Mucosa of rectum (tissue), 2 donors: ENCODE results near the gene KLHDC9.

ENCODE experiments used
- H3K27ac ChIP-seq, 2 donors: one replicate each; pipeline ENCODE4 v1.7.0; 2013; ENCODE audit warnings: inconsistent platforms in 2 of 2, low read depth in 2 of 2, low read length in 2 of 2
- H3K27me3 ChIP-seq, 2 donors: one replicate each; pipeline ENCODE4 v1.7.0; 2013; ENCODE audit warnings: low read length in 2 of 2; ENCODE audit not compliant: control insufficient read depth in 2 of 2, insufficient read depth in 2 of 2
- H3K36me3 ChIP-seq, 2 donors: one replicate each; pipeline ENCODE4 v1.7.0; 2013; ENCODE audit warnings: low read length in 2 of 2; ENCODE audit not compliant: control insufficient read depth in 2 of 2, insufficient read depth in 2 of 2
- H3K4me1 ChIP-seq, 2 donors: one replicate each; pipeline ENCODE4 v1.7.0; 2013; ENCODE audit warnings: low read length in 2 of 2, mild to moderate bottlenecking in 1 of 2; ENCODE audit not compliant: control insufficient read depth in 2 of 2, insufficient read depth in 2 of 2
- H3K4me3 ChIP-seq, 2 donors: one replicate each; pipeline ENCODE4 v1.7.0; 2013; ENCODE audit warnings: low read length in 2 of 2
- H3K9ac ChIP-seq, 2 donors: one replicate each; pipeline ENCODE4 v1.7.0; 2013; ENCODE audit warnings: low read length in 2 of 2, low read depth in 1 of 2, mild to moderate bottlenecking in 1 of 2
- H3K9me3 ChIP-seq, 2 donors: one replicate each; pipeline ENCODE4 v1.7.0; 2013; ENCODE audit warnings: low read length in 2 of 2; ENCODE audit not compliant: control insufficient read depth in 2 of 2
- donor health status: healthy.
- donor health status: Normal muscosa, but diverticular disease.

KLHDC9 gene

DNA sequence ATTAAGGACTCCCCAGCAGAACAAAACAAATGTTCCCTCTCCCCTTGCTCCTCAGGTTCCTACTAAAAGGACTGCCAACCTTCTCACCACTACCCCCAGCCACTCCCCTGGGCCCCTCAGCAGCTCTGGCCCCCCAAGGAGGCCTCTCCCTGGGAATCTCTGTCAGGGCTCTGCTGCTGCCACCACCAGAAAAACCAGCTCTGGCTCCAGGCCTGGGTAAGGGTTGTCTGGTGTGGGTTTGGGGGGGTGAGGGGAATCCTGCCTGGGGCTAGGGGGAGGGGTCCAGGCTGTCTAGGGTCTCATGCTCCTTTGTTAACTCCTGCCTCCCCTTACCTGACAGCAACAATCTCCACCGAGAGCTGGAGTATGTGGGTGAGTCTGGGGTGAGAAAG, 13.6 kb upstream of the KLHDC9 start:
- H3K9me3 ChIP-seq, result no peaks in the 10 kb centered on the region
- H3K4me3 ChIP-seq, result no peak overlapping the region
- peak overlapping the region; percentile 11 to 18 for H3K27ac ChIP-seq
- H3K4me1 ChIP-seq, result peaks cover 12 to 54% of the 10 kb centered on the region in 2 donors
- H3K36me3 ChIP-seq, result no peaks in the 10 kb centered on the region
- peak overlapping the region in 1 of 2 donors; percentile 38 for H3K9ac ChIP-seq
- H3K27me3 ChIP-seq, result no peaks in the 10 kb centered on the region

DNA sequence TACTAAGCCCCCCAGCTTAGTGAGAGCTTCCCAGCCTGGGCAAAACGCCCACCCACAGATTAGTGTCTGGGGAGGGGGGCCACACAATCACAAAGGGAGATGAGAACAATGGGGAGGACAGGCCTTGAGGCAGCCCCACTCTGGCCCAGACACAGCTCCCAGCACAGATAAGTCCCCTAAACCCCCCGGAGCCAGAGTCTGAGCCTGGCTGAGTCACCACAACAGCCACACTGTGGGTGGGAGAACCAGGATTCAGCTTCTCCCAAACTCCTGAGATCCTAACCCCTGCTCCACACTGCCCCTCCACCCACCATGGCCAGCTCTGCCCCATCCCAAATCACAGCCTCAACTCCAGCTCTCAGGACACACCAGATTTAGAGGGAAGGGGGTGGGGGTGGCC, 13.0 kb upstream of the KLHDC9 start:
- peaks cover 12 to 55% of the 10 kb centered on the region in 2 donors for H3K4me1 ChIP-seq
- no peaks in the 10 kb centered on the region for H3K27me3 ChIP-seq
- H3K9ac ChIP-seq, result no peak overlapping the region
- no peak overlapping the region for H3K4me3 ChIP-seq
- H3K27ac ChIP-seq, result no peak overlapping the region
- H3K9me3 ChIP-seq, result no peaks in the 10 kb centered on the region
- no peaks in the 10 kb centered on the region for H3K36me3 ChIP-seq

DNA sequence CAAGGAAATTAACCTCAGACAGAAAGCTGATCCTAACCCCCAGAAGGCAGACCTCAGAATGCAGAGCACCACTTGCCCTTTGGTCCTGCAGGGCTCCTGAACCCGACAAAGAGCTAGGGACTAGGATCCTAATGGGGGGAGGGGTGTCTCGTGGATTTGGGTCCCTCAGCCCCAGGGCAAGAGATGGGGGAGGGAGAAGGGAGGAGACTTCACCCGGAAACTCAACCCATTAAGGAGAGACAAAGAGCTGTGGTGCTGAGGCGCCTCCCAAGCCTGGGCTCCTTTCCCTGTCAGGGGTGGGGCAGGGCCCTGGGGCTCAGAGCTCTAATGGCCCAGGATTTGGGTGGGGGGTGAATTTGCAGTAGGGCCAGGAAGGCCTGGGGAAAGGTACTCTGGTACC, 11.7 kb upstream of the KLHDC9 start:
- peak overlapping the region; percentile 38 to 53 for H3K27ac ChIP-seq

DNA sequence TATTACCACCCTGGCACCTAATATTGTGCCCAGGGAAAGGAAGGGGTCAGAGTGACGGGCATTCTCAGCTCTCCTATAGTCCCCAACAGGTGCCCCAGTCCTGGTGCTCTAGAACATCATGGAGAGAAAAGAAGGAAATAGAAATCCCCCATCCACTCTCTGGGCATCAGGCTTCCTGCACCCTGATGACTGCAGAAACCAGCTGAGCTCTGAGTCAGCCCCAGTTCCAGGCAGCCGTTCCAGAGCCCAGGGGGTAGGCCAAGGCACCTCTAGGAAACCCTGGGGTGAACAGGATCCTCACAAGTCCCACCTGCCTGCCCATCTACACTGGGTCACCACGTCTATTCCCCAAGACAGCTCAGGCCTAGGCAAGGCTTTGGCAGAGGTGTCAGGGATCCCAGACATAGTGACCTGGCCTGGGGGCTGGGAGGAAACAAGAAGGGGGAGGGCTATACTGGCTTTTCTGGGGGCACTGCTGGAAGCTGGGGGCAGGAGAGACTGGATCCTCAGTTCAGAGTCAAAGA, 9.5 kb upstream of the KLHDC9 start:
- Histone ChIP-seq H3K9me3 (no peaks in the 10 kb centered on the region), H3K27me3 (no peaks in the 10 kb centered on the region), H3K4me3 (peak overlapping the region; percentile 54 to 57), H3K36me3 (no peaks in the 10 kb centered on the region), H3K4me1 (peaks cover 11 to 41% of the 10 kb centered on the region in 2 donors), H3K27ac (peak overlapping the region in 1 of 2 donors; percentile 38), H3K9ac (peak overlapping the region; percentile 61 to 65)

More for the DNA sequence above, 11.7 kb upstream of the KLHDC9 start:
- Histone ChIP-seq H3K27me3 (no peaks in the 10 kb centered on the region), H3K36me3 (no peaks in the 10 kb centered on the region), H3K9me3 (no peaks in the 10 kb centered on the region), H3K4me1 (peaks cover 12 to 53% of the 10 kb centered on the region in 2 donors), H3K4me3 (no peak overlapping the region), H3K9ac (peak overlapping the region in 1 of 2 donors; percentile 22)

DNA sequence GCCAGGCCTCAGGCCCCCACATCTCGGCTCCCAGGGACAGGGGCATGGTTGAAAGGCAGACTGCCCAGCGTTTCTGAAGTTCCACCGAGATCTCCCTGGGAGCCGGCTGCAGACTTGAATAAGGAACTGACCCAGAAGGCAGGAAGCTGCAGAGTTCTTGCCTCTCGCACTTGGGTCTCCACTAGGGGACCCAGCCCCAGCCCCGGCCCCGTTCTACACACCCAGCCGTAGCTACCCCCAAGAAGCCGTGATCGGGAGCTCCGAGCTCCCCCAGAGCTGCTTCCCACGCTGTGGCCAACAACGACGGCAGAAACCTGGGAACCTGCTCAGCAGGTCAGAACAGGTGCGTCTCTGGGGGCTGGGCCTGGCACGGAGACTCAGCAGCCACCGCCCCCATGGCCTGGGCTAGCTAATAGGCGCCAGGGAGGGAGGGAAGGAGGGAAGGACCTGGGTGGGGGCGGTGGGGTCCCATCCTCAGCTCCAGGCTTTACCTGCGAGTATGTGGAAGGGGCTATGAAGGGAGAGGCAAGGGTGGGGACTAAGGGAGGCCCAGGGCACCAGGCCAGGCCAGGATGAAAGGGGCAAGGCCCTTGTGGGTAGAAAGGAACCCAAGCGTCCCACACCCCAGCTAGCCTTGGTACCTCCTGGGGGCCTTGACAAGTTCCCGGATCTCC, 8.8 kb upstream of the KLHDC9 start, which contains the start of gene NECTIN4:
NECTIN4 (minus strand) TSS at position 308 of the 674 bp plus-strand sequence; CDS start at position 46, 262 bp downstream.
- peak within 1 kb of the TSS; percentile 61 to 65 for H3K9ac ChIP-seq
- peaks cover 7 to 34% of the 10 kb centered on the region in 2 donors for H3K4me1 ChIP-seq
- no peaks in the 10 kb centered on the region for H3K27me3 ChIP-seq
- H3K27ac ChIP-seq, result peak within 1 kb of the TSS; percentile 30 to 38
- H3K36me3 ChIP-seq, result no peaks in the 10 kb centered on the region
- H3K4me3 ChIP-seq, result peak within 1 kb of the TSS; percentile 54 to 57
- no peaks in the 10 kb centered on the region for H3K9me3 ChIP-seq

DNA sequence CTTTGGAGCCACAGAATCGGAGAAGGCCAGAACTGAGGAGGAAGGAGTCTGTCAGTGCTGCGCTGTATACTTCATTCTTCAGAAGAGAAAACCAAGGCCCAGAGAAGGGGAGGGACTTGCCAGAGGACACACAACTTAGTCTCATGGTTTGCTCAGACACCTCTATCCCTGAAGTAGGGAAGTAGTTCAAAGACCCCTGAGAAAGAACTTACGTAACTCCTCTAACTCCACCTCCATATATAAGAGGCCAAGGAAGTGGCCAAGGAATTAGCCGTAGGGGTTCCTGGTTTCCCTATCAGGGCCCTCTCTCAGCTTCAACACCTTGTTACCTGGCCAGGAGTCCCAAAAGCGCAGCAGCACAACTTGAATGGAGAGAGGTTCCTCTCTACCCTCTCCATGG, 8.2 kb upstream of the KLHDC9 start:
- peaks cover 7 to 32% of the 10 kb centered on the region in 2 donors for H3K4me1 ChIP-seq
- H3K9ac ChIP-seq, result peak overlapping the region in 1 of 2 donors; percentile 39
- H3K27me3 ChIP-seq, result no peaks in the 10 kb centered on the region
- no peaks in the 10 kb centered on the region for H3K36me3 ChIP-seq
- H3K9me3 ChIP-seq, result no peaks in the 10 kb centered on the region
- H3K27ac ChIP-seq, result no peak overlapping the region
- no peak overlapping the region for H3K4me3 ChIP-seq

DNA sequence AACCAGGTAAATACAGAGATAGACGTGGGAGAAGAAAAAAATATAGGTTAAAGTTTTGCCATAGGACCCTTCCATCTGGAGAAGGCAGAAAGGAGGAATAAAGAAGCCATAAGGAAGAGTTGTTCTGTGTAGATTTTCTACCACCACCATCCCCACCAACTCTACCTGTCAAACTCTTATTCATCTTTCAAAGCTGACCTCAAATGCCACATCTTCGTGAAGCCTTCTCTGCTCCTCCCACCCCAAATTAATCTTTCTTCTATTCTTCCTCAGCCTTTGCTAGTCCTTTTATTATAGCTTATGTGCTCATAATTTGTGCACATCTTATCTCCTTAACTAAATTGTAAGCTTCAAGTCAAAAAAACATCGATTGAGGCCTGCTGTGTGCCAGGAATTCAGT, 7.5 kb upstream of the KLHDC9 start:
- Histone ChIP-seq H3K27ac (no peak overlapping the region), H3K4me1 (peaks cover 7 to 32% of the 10 kb centered on the region in 2 donors), H3K9ac (no peak overlapping the region), H3K36me3 (no peaks in the 10 kb centered on the region), H3K27me3 (no peaks in the 10 kb centered on the region), H3K9me3 (no peaks in the 10 kb centered on the region), H3K4me3 (no peak overlapping the region)

DNA sequence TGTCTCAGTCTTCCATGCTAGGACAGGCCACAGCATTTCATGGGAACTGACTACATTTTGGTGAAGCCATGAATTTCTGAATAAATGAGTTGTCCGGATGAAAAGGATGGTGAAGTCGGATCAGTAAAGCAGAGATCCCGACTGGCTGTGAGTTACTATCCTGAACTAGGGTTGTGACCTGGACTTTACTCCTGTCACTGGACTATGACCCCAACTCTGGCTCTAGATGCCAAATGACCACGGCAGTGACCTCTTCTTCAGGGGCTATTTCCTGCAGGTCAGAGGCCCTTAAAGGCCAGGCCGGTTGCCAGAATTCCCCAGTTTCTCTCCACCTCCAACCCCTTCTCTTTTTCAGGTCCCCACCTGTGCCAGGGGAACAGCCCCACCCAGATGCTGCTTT, 7.1 kb upstream of the KLHDC9 start:
- Histone ChIP-seq H3K9ac (no peak overlapping the region), H3K9me3 (no peaks in the 10 kb centered on the region), H3K27me3 (no peaks in the 10 kb centered on the region), H3K27ac (no peak overlapping the region), H3K4me3 (no peak overlapping the region), H3K36me3 (no peaks in the 10 kb centered on the region), H3K4me1 (peaks cover 7 to 28% of the 10 kb centered on the region in 2 donors)

DNA sequence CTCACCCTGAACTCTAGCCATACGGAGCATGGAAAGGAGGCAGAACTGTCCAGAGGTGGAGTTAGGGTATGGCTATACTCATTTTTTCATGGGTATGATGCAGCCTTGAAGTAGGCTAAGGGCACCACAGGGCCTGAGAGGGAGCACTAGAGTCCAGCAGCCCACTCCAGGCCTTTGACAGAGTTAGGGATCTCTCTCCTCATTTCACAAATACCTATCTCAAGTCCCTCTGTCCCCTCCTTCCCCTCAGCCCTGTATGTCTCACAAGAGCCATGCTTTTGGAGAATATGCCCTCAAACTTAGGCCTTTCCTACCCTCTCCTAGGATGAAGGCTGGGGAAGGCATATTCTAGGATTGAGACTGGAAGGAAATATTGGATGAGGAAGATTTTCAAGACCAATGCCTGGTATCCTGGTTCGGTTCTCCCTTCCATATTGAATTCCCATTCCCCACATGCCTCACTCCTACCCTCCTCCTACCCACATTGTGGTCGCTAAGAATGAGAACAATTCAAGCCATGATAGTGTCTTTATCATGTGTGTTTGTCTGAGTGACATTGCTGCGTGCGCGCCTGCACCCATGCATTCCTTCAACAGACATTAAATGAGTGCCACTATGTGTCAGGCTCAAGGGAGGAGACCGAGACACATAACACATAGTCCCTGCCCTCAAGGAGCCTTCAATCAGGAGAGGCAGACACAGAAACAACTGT, 6.2 kb upstream of the KLHDC9 start:
- Histone ChIP-seq H3K4me1 (peaks cover under 1 to 19% of the 10 kb centered on the region in 2 donors), H3K27me3 (no peaks in the 10 kb centered on the region), H3K4me3 (no peak overlapping the region), H3K9ac (no peak overlapping the region), H3K36me3 (no peaks in the 10 kb centered on the region), H3K9me3 (no peaks in the 10 kb centered on the region), H3K27ac (no peak overlapping the region)

DNA sequence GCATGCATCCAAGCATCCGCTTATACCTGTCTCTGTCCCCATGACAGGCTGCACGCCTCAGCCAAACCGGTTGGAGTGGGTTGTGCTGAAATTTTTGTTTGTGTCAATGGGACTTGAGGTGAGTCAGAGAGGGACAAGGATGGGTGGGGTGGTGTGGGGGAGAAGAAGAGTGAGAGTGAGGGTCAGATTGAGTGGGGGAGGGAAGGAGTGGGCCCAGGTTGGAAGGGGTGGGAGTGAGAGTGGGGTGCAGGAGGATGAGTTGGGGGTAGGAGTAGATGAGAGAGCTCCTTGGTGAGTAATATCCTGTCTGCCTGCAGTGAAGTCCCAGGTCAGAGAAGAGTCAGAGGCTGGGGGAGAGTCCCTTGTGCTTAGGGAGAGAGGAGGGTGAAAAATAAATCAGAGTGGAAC, 5.5 kb upstream of the KLHDC9 start:
- Histone ChIP-seq H3K36me3 (no peaks in the 10 kb centered on the region), H3K27me3 (no peaks in the 10 kb centered on the region), H3K9me3 (no peaks in the 10 kb centered on the region), H3K4me3 (no peak overlapping the region), H3K27ac (no peak overlapping the region), H3K4me1 (peaks cover 7 to 20% of the 10 kb centered on the region in 2 donors), H3K9ac (no peak overlapping the region)
